A204.1 (cell line): ENCODE results near the gene AIPL1.
A peak's percentile ranks its signal among the peaks of the same experiment; 100 is the strongest.

Source experiments
- FAIRE-seq: peaks from 2 replicates; lab custom pipeline; 2012; peaks lifted over from hg19 to GRCh38; lab: Jason Lieb, UNC

Gene AIPL1

GRCh38 chr17:6448473-6448872 is 13.6 kb upstream of the AIPL1 start:
- no peak for FAIRE-seq

- FAIRE-seq: no peak
Observed at GRCh38 chr17:6446516-6447100, 11.7 kb upstream of the AIPL1 start.

- FAIRE-seq: no peak
Observed at GRCh38 chr17:6444571-6445335, 9.8 kb upstream of the AIPL1 start.

- peak; percentile 88 for FAIRE-seq
Observed at GRCh38 chr17:6443692-6444570, 9.0 kb upstream of the AIPL1 start, which contains the start of gene PIMREG. Gene PIMREG (plus strand): TSS chr17:6444455. CDS start chr17:6445111, 656 bp downstream.

DNA sequence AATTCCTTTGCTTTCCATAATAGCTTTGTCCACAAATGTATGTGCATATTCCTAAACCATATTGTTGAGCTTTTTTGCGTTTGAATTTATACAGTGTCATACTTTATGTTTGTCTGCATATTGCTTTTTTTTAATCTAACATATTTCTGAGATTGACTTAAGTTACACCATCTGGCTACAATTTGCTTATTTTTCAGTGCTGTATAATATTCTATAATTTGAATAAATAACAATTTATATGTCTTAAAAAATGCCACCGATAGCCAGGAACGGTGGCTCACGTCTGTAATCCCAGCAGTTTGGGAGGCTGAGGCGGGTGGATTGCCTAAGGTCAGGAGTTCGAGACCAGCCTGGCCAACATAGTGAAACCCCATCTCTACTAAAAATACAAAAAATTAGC is 7.9 kb upstream of the AIPL1 start:
- FAIRE-seq: no peak

DNA sequence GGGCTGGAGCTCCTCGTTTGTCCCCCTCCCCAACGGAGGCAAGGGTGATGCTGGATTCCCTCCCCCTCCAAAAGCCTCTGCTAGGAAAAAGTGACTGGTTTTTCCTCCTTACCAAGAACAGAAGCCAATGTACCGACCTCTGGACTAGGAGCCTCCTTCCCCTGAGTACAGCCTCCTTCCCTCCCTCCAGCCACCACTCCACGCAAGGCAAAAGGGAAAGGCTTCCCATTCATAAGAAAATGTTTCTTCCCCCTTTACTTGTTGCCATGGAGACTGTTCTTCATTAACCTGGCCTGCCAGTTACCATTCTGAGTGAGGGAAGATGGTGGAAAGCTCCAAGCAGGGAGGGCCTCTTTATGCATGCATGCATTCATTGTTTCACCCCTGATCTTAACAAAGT is 5.0 kb upstream of the AIPL1 start:
- FAIRE-seq: no peak

DNA sequence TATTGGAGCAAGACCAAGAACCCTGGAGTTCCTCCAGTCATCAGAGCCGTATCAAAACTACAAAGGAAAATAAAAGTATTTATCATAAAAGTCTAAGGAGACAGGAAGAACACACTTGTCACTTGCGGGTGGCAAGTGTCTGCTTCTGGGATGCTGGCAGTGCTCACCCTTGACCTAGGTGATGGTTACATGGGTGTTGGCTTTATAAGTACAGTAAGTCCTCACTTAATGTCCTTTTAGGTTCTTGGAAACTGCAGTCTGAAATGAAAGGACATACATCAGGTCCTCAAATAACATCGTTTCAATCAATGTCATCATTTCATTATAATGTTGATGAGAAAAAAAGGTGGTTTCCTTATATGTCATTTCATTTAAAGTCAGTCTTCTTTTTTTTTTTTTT is 3.0 kb upstream of the AIPL1 start:
- FAIRE-seq: no peak

GRCh38 chr17:6437466-6437865 is 2.5 kb upstream of the AIPL1 start:
- FAIRE-seq: no peak

DNA sequence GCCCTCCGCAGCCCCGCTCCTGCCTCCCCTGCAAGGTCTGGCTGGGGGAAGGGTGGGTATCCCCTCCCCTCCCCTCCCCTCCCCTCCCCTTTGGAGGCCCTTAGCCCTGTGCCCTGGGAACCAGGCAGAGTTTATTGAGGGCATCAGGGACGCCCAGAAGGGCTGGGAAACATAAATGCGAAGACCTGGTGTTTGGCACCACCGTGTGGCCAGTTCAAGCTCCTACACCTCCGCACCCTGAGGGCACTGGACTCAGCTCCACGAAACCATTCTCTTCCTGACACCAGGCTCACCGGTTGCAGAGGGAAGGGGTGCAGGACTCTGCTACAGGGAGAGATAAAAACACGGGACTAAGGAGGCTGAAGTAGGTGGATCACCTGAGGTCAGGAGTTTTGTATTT is 1.0 kb upstream of the AIPL1 start:
- no peak for FAIRE-seq

GRCh38 chr17:6430769-6431168 is 4.2 kb downstream of the AIPL1 start:
- FAIRE-seq: no peak

DNA sequence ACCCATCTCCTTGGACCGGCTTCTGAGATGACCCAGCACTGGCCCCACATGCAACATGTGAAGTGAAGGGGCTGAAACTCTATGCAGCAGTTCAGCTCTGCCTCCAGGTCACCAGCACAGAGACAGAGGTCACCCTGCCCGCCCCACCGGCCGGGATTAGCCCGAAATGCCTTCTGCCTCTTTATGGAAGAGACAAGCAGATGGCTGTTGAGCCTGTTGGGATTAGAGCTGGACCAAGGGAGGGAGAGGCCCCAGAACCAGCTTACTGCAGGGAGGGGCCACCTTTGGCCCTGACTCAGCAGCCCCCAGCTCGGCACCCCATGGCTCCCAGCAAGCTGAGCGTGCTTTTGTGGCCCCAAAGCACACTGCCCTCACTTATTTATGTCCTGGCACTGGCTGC is 5.7 kb downstream of the AIPL1 start:
- no peak for FAIRE-seq

- FAIRE-seq: no peak
Observed at GRCh38 chr17:6428207-6428965, 6.5 kb downstream of the AIPL1 start.

DNA sequence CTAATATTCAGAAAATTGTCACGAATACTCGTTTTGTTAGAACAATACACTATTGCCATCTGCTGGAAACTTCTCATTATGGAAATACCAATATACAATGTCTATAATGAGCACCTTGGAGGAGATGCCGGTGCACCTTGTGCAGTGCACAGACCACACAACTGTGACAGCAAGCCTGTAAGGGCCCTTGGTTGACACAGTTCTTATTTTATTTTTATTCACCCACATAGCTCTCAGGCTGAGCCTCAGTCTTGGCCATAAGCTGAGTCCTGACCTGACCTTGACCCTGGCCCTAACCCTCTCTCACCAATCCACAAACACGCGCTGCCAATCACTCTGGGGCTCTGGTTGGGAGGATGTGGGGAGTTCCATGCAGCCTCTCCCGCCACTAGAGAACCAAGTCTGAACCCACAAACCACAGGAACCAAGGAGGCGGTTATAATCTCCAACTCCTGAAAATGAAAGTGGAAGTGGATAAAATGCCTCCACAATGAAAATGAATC is 7.6 kb downstream of the AIPL1 start:
- no peak for FAIRE-seq

- FAIRE-seq: no peak
Observed at GRCh38 chr17:6426356-6427101, 8.4 kb downstream of the AIPL1 start.

- FAIRE-seq: no peak
Observed at GRCh38 chr17:6425407-6425806, 9.5 kb downstream of the AIPL1 start.

DNA sequence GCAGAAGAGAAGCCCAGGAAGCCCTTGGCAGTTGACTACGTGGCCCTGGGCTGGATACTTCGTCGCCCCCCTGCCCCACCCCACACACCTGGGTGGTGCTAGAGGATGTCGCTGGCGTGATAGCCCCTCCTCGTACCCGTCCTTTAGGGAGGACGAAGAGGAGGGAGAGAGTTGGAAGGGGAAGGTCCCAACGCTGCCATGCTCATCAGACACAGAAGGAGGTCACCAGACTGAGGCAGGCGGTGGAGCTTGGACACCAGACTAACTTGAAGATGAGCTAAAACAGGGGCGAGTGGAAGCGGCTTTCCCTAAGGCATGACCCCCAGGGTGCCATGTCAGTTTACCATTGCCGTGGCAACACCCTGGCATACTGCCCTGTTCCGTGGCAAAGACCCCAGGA is 11.0 kb downstream of the AIPL1 start:
- FAIRE-seq: no peak

DNA sequence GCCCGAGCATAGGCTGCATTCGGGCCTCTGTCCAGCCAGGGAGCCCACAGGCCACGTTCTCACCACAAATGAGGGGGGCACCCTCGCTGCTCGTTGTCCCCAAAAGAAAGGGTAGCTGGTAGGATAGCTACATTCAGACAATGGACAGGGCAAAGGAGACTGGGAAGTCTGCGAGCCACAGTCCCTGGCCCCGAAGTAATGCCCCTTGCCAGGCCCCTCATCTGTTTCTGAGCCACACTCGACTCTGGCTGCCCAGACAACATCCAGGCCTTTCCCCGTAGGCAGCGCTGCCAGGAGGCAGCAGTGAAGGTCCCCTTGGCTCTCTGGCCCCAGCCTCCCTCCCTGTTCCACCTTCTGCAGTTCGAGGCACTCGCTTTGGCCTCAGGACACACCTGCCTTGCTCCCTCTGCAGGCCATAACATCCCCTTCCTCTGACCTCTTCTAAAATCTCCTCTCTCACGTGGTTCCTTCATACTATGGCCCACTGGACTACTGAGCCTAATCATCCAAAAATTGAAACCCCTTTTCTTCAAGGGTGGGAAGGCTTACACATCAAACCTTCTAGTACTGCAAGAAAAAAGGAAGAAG is 12.2 kb downstream of the AIPL1 start:
- no peak for FAIRE-seq

DNA sequence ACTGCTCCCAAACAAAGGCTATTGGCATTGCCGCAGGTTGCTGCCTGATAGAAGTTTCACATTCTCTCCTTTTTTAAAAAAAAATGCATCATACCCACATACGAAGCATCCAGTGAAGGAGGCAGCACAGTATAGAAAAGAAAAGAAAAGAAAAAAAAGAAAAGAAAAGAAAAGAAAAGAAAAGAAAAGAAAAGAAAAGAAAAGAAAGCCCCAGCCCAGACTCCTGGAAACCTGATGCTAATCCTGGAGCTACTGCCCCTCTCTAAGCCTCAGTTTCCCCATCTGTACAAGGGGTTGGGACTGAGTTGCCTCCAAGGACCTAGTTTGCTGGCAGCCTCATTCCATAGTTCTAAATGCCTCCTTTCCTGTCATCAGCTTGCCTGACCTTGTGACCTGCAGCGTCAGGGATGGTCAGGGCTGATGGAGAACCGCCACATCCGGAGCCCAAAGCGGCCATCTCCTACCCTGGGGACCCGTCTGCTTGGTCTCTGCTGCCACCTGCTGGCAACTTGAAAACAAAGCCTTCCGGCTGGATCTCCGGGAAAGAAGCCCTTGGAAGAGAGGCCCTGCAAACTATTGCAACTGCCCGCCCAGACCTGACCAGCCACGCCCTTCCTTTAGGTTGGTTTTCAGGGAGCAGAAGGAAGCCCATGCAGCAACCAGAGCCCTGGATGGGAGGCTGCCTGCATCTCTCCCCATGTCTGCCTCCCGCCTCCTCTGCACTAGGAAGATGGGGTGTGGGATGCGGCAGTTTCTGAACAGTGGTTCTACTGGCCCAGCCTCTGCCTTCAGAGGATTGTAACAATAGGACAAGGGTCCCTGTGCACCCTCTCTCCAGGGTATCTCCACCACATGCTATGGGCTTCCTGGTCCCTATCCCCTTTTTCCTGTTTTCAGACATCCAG is 13.0 kb downstream of the AIPL1 start:
- no peak for FAIRE-seq

- FAIRE-seq: no peak
Observed at GRCh38 chr17:6420173-6420641, 14.7 kb downstream of the AIPL1 start.

DNA sequence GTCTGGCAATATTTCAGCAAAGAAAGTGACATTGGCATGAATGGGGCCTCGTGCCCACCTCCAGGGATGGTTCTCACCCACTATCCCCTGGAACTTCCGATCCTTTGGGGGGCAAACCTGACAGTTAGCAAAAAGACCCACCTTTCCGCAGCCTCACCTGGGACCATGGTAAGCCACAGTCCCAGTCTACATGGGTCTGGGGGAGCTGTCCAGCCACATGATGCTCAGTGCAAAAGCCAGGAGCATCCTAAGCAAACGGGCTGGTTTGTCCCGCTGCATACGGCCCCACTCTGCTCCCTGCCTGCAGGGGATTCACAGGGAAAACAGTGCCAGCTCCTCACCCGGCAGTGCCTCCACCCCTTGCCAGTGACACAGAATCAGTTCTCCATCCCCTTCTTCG is 19.3 kb downstream of the AIPL1 start:
- FAIRE-seq: no peak
